H1 (cell line): ENCODE results near the gene AKR1C1. TPM values are rescaled to one million over a fixed set of nuclear protein-coding genes. Genes with fewer than 3 reads are reported as not detected.

ENCODE experiments used
- CTCF ChIA-PET: fragments of 300-600 bp; sonication (Branson Sonifier 250); formaldehyde crosslinking; loops from one replicate; lab custom pipeline; 2021; ENCODE audit not compliant: partially characterized antibody; lab: Charles Lee
- POLR2A ChIA-PET: fragments of 300-600 bp; sonication (Branson Sonifier 250); formaldehyde crosslinking; loops from one replicate; lab custom pipeline; 2021; ENCODE audit warnings: inconsistent platforms; ENCODE audit not compliant: partially characterized antibody; lab: Charles Lee
- DNase-seq, 2 experiments: peaks; one replicate each; pipeline versions ENCODE4 v3.0.0 to v3.0.0-alpha.2; 2010 to 2022; ENCODE audit warnings: low spot score in 2 of 2, low read depth in 1 of 2, mixed read lengths in 1 of 2
- FAIRE-seq: peaks from 2 replicates; lab custom pipeline; 2011; peaks lifted over from hg19 to GRCh38; lab: Jason Lieb, UNC
- H2AFZ ChIP-seq: 2 replicates; pipeline ENCODE4 v1.8.1; 2012; ENCODE audit warnings: low read length, inconsistent platforms
- H2AK5ac ChIP-seq: 2 replicates; pipeline ENCODE4 v1.6.1; 2013; ENCODE audit warnings: low read depth, low read length
- H2BK120ac ChIP-seq: replicated peaks from 2 replicates; pipeline ENCODE3; 2013; ENCODE audit warnings: low read depth, low read length, inconsistent platforms
- H2BK12ac ChIP-seq: 2 replicates; pipeline ENCODE4 v1.6.1; 2013; ENCODE audit warnings: low read depth, low read length
- H2BK15ac ChIP-seq: 2 replicates; pipeline ENCODE4 v1.6.1; 2013; ENCODE audit warnings: low read length
- H2BK20ac ChIP-seq: 2 replicates; pipeline ENCODE4 v1.6.1; 2013; ENCODE audit warnings: low read length
- H2BK5ac ChIP-seq: 2 replicates; pipeline ENCODE4 v1.6.1; 2013; ENCODE audit warnings: low read depth, low read length
- H3K14ac ChIP-seq: 2 replicates; pipeline ENCODE4 v1.6.1; 2013; ENCODE audit warnings: inconsistent platforms; ENCODE audit not compliant: insufficient read length
- H3K18ac ChIP-seq: 2 replicates; pipeline ENCODE4 v1.6.1; 2013; ENCODE audit warnings: low read length; ENCODE audit errors: extremely low read depth
- H3K23ac ChIP-seq: 2 replicates; pipeline ENCODE4 v1.6.1; 2013; ENCODE audit warnings: inconsistent platforms; ENCODE audit not compliant: insufficient read length
- H3K23me2 ChIP-seq: 2 replicates; pipeline ENCODE4 v1.6.1; 2013; ENCODE audit warnings: low read depth, low read length
- H3K27ac ChIP-seq: 2 replicates; pipeline ENCODE4 v1.6.1; 2011; ENCODE audit warnings: low read depth, low read length, inconsistent platforms
- H3K27me3 ChIP-seq, 4 experiments: replicated peaks in 1 of 4; 1 replicate in 1 of 4; 2 replicates in 3 of 4; pipeline versions ENCODE4 v1.6.1 to v1.8.1; 2011 to 2013; ENCODE audit warnings: low read length in 3 of 4, mild to moderate bottlenecking in 3 of 4, inconsistent platforms in 2 of 4, mixed read lengths in 2 of 4, moderate library complexity in 1 of 4; ENCODE audit not compliant: control insufficient read depth in 3 of 4, insufficient read depth in 3 of 4; ENCODE audit errors: extremely low read depth in 1 of 4
- H3K36me3 ChIP-seq, 4 experiments: 2 replicates each; pipeline versions ENCODE4 v1.6.1 to v1.8.1; 2011 to 2013; ENCODE audit warnings: mild to moderate bottlenecking in 4 of 4, low read length in 3 of 4, moderate library complexity in 2 of 4, control low read depth in 1 of 4, inconsistent platforms in 1 of 4; ENCODE audit not compliant: insufficient read depth in 4 of 4, control insufficient read depth in 2 of 4
- H3K4ac ChIP-seq: replicated peaks from 2 replicates; pipeline ENCODE3; 2013; ENCODE audit warnings: low read length, low read depth, mixed read lengths, inconsistent platforms; ENCODE audit not compliant: insufficient read length
- H3K4me1 ChIP-seq, 4 experiments: replicated peaks in 1 of 4; 1 replicate in 1 of 4; 2 replicates in 3 of 4; pipeline versions ENCODE4 v1.6.1 to v1.8.1; 2011 to 2013; ENCODE audit warnings: low read length in 3 of 4, inconsistent platforms in 2 of 4, mixed read lengths in 1 of 4; ENCODE audit not compliant: insufficient read depth in 4 of 4, control insufficient read depth in 3 of 4
- H3K4me2 ChIP-seq, 2 experiments: 2 replicates each; pipeline versions ENCODE4 v1.6.1 to v1.8.1; 2011 to 2013; ENCODE audit warnings: low read depth in 2 of 2, low read length in 2 of 2, control low read depth in 1 of 2, inconsistent platforms in 1 of 2, mild to moderate bottlenecking in 1 of 2; ENCODE audit not compliant: insufficient read depth in 1 of 2
- H3K4me3 ChIP-seq, 4 experiments: fragments of 200-600, 300-600 bp in 1 of 4; sonication (generic), shearing (Covaris generic), sonication (Bioruptor Twin) in 1 of 4; 2 replicates each; pipeline versions ENCODE4 v1.5.1 to v1.8.1; 2011 to 2016; ENCODE audit warnings: low read length in 4 of 4, low read depth in 3 of 4, control low read depth in 2 of 4, inconsistent platforms in 2 of 4, mild to moderate bottlenecking in 2 of 4, mixed read lengths in 1 of 4, moderate library complexity in 1 of 4; ENCODE audit not compliant: insufficient read depth in 2 of 4; ENCODE audit errors: extremely low read depth in 1 of 4
- H3K56ac ChIP-seq: replicated peaks from 2 replicates; pipeline ENCODE3; 2013; ENCODE audit warnings: low read depth, mild to moderate bottlenecking, mixed read lengths, low read length, inconsistent platforms; ENCODE audit not compliant: insufficient read length
- H3K79me1 ChIP-seq: 2 replicates; pipeline ENCODE4 v1.6.1; 2013; ENCODE audit warnings: low read depth, low read length, control low read depth
- H3K79me2 ChIP-seq, 2 experiments: 2 replicates each; pipeline versions ENCODE4 v1.6.1 to v1.8.1; 2012 to 2013; ENCODE audit warnings: low read length in 2 of 2, mild to moderate bottlenecking in 2 of 2, inconsistent platforms in 1 of 2; ENCODE audit not compliant: insufficient read depth in 2 of 2, control insufficient read depth in 1 of 2
- H3K9ac ChIP-seq, 4 experiments: replicated peaks in 1 of 4; 1 replicate in 1 of 4; 2 replicates in 3 of 4; pipeline versions ENCODE4 v1.6.1 to v1.8.1; 2011 to 2013; ENCODE audit warnings: low read depth in 3 of 4, low read length in 3 of 4, control low read depth in 2 of 4, mild to moderate bottlenecking in 2 of 4, moderate library complexity in 2 of 4, inconsistent platforms in 1 of 4; ENCODE audit errors: extremely low read depth in 1 of 4
- H3K9me3 ChIP-seq, 2 experiments: 2 replicates each; pipeline versions ENCODE4 v1.6.1 to v1.8.1; 2012 to 2013; ENCODE audit warnings: mild to moderate bottlenecking in 2 of 2, moderate library complexity in 2 of 2, control low read depth in 1 of 2, inconsistent platforms in 1 of 2, low read depth in 1 of 2, low read length in 1 of 2, mixed read lengths in 1 of 2; ENCODE audit not compliant: insufficient read depth in 2 of 2
- H4K20me1 ChIP-seq, 2 experiments: replicated peaks in 1 of 2; 2 replicates each; pipeline versions ENCODE3 to v1.8.1; 2011 to 2013; ENCODE audit warnings: inconsistent platforms in 2 of 2, low read length in 2 of 2, mild to moderate bottlenecking in 1 of 2; ENCODE audit not compliant: insufficient read depth in 2 of 2, control insufficient read depth in 1 of 2
- H4K5ac ChIP-seq: 2 replicates; pipeline ENCODE4 v1.6.1; 2013; ENCODE audit warnings: low read length, low read depth, mixed read lengths, inconsistent platforms; ENCODE audit not compliant: insufficient read length
- H4K8ac ChIP-seq: 2 replicates; pipeline ENCODE4 v1.8.0; 2013; ENCODE audit warnings: mild to moderate bottlenecking, moderate library complexity, low read length, inconsistent platforms; ENCODE audit not compliant: insufficient read depth; ENCODE audit errors: extremely low read depth
- H4K91ac ChIP-seq: replicated peaks from 2 replicates; pipeline ENCODE3; 2013; ENCODE audit warnings: low read length, mixed read lengths, inconsistent platforms; ENCODE audit not compliant: insufficient read length
- KDM1A ChIP-seq: fragments of 200-600, 300-600 bp; sonication (generic); IDR thresholded peaks from 2 replicates; pipeline ENCODE4 v1.7.1; 2016; ENCODE audit warnings: mild to moderate bottlenecking, low read length, borderline replicate concordance
- NRF1 ChIP-seq: IDR thresholded peaks from 2 replicates; pipeline ENCODE4 v1.6.1; 2011; ENCODE audit warnings: mild to moderate bottlenecking, low read depth, low read length, improper control_type of control experiment
- POLR2AphosphoS5 ChIP-seq: IDR thresholded peaks from 2 replicates; pipeline ENCODE4 v1.6.1; 2011; ENCODE audit warnings: low read depth, low read length
- SUZ12 ChIP-seq: fragments of 200-600 bp; sonication (generic); IDR thresholded peaks from 2 replicates; pipeline ENCODE4 v1.6.1; 2012; ENCODE audit warnings: mild to moderate bottlenecking, inconsistent platforms, low read length, moderate library complexity, mixed read lengths
- polyA plus RNA-seq, 7 experiments: library from polyadenylated mRNA; depleted of rRNA in 3 of 7; stranded (reverse) in 5 of 7; unstranded in 2 of 7; fragments of >200 nt in 5 of 7; fragments of 200-250 nt in 2 of 7; gene quantifications; 1 replicate in 5 of 7; 2 replicates in 1 of 7; 4 replicates in 1 of 7; pipeline versions ENCODE4 v1.2.1 to v1.2.3, GENCODE V29; 2011 to 2013; ENCODE audit warnings: missing spikeins in 2 of 7, mixed read lengths in 2 of 7
- total RNA-seq: library from RNA; stranded (reverse); fragmentation: NEBNext Ultra II Directional; extraction: Animal tissue kit (Norgen Biotek cat#: 25700); gene quantifications from 2 replicates; pipeline ENCODE4 v1.2.1, GENCODE V29; 2021

Gene AKR1C1
- total and polyA plus RNA-seq, 2 of the 8 experiments (the other 6 are each of a cell fraction or from before 2014, with no cell fraction given): 1.4 to 2.1 TPM

- Histone ChIP-seq H3K36me3 (no peaks in the 10 kb centered on the region), H2BK15ac (no peak overlapping the region), H3K4ac (no peak overlapping the region), H2AK5ac (no peak overlapping the region), H3K9me3 (no peaks in the 10 kb centered on the region), H2BK5ac (no peak overlapping the region), H4K20me1 (no peaks in the 10 kb centered on the region), H3K79me2 (no peaks in the 10 kb centered on the region), H2BK20ac (no peak overlapping the region), H3K18ac (no peak overlapping the region), H3K4me1 (no peaks in the 10 kb centered on the region), H3K14ac (no peak overlapping the region), H3K27me3 (no peaks in the 10 kb centered on the region), H3K4me2 (no peak overlapping the region), H3K79me1 (no peaks in the 10 kb centered on the region), H3K9ac (no peak overlapping the region), H2AFZ (no peak overlapping the region), H4K5ac (no peak overlapping the region), H3K27ac (no peak overlapping the region), H4K8ac (no peak overlapping the region), H3K56ac (no peak overlapping the region), H2BK12ac (no peak overlapping the region), H3K4me3 (no peak overlapping the region), H4K91ac (no peak overlapping the region), H3K23ac (no peak overlapping the region), H3K23me2 (no peaks in the 10 kb centered on the region), H2BK120ac (no peak overlapping the region)
- ChIA-PET CTCF (interaction anchor here (0.5 to 1.0 kb wide), 3 partner anchors 7 to 1847 kb away, joined by 3 to 4 read pairs (median 4); no protein-coding TSS in a partner anchor), POLR2A (no interaction called here)
- FAIRE-seq (no peak), DNase-seq (no peak)
- TF ChIP-seq POLR2AphosphoS5 (no peak), SUZ12 (no peak), NRF1 (no peak), KDM1A (no peak)
Measured at GRCh38 chr10:4926400-4926799, 36.8 kb upstream of the AKR1C1 start.
